ENCODE measurements around the gene PAX5.

- no peak for TF ChIP-seq CTCF (IDR thresholded peaks at IDR 0.05)
- TF ChIP-seq POLR2A (IDR thresholded peaks at IDR 0.05): no peak
Measured at GRCh38 chr9:36903541-36904435, 130.3 kb downstream of the PAX5 start.

Measured in esophagus squamous epithelium (tissue), 4 donors.